ENCODE results near the gene PFN1. TPM values are rescaled to one million over a fixed set of nuclear protein-coding genes. Genes with fewer than 3 reads are reported as not detected.

Gene PFN1
- total and polyA plus RNA-seq, 9 of the 15 experiments (the other 6 are each of a cell fraction or from before 2014, with no cell fraction given): 60.5 to 1,479 (median 456) TPM

DNA sequence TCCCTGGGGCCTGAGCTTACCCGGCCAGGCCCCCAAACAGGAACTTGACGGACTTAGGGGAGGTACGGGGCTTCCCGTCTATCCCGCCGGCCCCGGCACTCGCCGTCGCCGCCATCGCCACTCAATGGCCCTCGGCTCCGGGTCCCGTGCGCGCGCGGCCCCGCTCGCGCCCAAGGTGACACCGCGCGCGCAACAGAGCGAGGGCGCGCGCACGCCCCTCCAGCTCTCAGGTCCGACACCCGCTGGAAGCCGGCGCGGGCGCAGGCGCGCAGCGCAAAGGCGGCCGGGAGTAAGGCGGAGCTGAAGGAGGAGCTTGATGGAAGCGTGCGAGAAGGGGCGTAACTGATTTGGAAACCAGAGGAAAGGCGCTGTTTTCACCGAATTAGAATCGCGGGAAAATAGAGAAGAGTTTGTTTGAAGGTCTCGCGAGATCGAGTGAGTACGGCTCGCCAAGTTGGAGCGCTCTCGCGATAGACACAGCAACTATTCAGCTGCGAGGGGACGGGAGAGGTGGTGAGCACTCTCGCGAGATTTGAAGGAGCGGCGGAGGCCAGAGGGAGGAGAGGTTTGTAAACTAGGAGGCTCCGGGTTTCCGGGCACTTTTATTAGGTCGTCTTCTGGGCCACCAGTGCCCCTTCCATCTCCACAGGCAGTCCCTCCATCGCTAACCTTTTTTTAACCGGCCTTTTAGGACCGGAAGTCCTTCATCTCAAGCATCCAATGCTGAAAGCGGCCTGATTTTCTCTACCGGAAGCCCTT, 8.4 kb downstream of the PFN1 start, which contains the start of the genes RNF167 and SLC25A11 (continued):
- TF ChIP-seq ZBTB9 (CRISPR knock-in tag; IDR thresholded peaks at IDR 0.05) (no peak), GTF2E2 (tag; IDR thresholded peaks at IDR 0.05) (peak; percentile 46; the same call in 1 of the 2 replicates), TARDBP (IDR thresholded peaks at IDR 0.05) (0 out of 2 replicates have a peak, but pooled peaks have one; percentile 19), TRIM24 (IDR thresholded peaks at IDR 0.05) (no peak), ZNF384 (IDR thresholded peaks at IDR 0.05; ENCODE audit: low read depth, low read length) (no peak), MNT (conservative IDR thresholded peaks at IDR 0.05) (peak in 1 of 2 experiments; percentile 47; a peak in 3 of 4 replicates), ILK (tag; IDR thresholded peaks at IDR 0.05; ENCODE audit: borderline replicate concordance, low read depth) (no peak), CTBP1 (IDR thresholded peaks at IDR 0.05; ENCODE audit: borderline replicate concordance) (peak; percentile 93), BDP1 (IDR thresholded peaks at IDR 0.05; ENCODE audit: insufficient read depth, insufficient read length) (no peak), TBL1XR1 (IDR thresholded peaks at IDR 0.05; ENCODE audit: low read length in 2 of 2) (no peak), RUNX1 (IDR thresholded peaks at IDR 0.05; ENCODE audit: low read depth) (no peak; the same call in 1 of the 2 replicates), MYNN (IDR thresholded peaks at IDR 0.05) (no peak), MYNN (CRISPR knock-in tag; IDR thresholded peaks at IDR 0.05) (no peak), LEF1 (IDR thresholded peaks at IDR 0.05) (no peak), PURB (CRISPR knock-in tag; IDR thresholded peaks at IDR 0.05; ENCODE audit: low read depth) (no peak), BRF2 (IDR thresholded peaks at IDR 0.05; ENCODE audit: borderline replicate concordance, insufficient read depth, insufficient read length) (no peak), CEBPZ (IDR thresholded peaks at IDR 0.05; ENCODE audit: borderline replicate concordance, low read depth, low read length) (no peak), SMARCA5 (IDR thresholded peaks at IDR 0.05) (no peak), GABPB2 (CRISPR knock-in tag; conservative IDR thresholded peaks at IDR 0.05) (no peak), ZNF274 (IDR thresholded peaks at IDR 0.05; ENCODE audit: borderline replicate concordance, low read depth, low read length) (no peak)
- TF ChIP-seq, protein P1, sequence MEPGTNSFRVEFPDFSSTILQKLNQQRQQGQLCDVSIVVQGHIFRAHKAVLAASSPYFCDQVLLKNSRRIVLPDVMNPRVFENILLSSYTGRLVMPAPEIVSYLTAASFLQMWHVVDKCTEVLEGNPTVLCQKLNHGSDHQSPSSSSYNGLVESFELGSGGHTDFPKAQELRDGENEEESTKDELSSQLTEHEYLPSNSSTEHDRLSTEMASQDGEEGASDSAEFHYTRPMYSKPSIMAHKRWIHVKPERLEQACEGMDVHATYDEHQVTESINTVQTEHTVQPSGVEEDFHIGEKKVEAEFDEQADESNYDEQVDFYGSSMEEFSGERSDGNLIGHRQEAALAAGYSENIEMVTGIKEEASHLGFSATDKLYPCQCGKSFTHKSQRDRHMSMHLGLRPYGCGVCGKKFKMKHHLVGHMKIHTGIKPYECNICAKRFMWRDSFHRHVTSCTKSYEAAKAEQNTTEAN (CRISPR knock-in tag; IDR thresholded peaks at IDR 0.05): no peak
